ENCODE data around the gene TUBGCP6. TPM values are rescaled to one million over a fixed set of nuclear protein-coding genes. Genes with fewer than 3 reads are reported as not detected.
"Not testable (repeated sequence)": the region's sequence is repeated elsewhere in the genome, so short reads cannot be mapped to it uniquely, and the experiment has no call there.

Gene TUBGCP6
- total RNA-seq, 2 experiments from 2014 or later: 44.8 to 47.2 TPM

DNA sequence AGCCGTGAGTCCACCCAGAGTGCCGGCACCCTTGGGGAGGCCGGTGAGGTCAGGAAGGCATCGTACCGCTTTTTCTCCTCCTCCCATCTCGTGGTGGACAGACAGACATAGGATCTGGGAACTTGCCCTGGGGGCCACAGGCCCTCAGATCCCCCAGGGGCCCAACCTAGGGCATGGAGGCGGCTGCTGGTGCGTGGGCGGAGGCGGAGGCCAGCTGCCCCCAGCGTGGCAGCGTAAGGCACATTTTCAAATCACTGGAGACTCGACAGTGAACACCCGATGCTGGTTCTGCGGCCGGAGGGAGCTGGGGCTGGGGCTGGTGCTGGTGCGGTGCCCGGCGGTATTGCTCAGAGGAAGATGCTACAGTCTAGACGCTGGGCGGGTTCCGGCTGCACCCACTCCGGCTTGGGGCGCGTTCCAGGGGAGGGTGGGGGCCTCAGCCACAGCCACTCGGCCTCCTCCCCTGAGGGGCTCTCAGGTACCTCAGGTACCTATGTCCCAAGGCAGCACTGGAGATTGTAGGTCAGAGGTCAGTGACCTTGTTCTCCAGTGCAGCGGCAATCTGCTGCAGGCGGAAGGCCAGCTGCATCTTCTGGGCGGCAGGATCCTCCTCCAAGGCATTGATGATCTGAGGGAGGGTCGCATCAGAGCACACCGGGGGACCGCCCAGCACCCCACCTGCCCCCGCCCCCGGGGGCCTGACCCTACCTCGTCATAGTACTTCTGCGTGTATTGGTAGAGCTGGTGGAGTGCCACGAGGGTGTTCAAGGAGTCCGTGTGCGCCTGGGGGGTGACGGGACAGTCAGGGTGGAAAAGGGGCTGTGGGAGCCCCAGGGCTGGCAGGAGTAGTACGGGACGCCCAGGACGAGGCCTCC is 30.6 kb upstream of the TUBGCP6 start:
- no peak for DNase-seq
- ChIA-PET CTCF (interaction anchor here (0.6 to 2.7 kb wide), 10 partner anchors 18 to 435 kb away, joined by 3 to 27 read pairs (median 6); partner anchors contain the start of gene DENND6B), POLR2A (no interaction called here)
- Mint-ChIP-seq H3K4me3 (no peak overlapping the region), H3K27ac (no peak overlapping the region), H3K36me3 (ENCODE audit: low read depth) (no peaks in the 10 kb centered on the region), H3K27me3 (peaks cover 9% of the 10 kb centered on the region), H3K4me1 (ENCODE audit: low read depth) (peaks cover 2% of the 10 kb centered on the region), H3K9me3 (no peaks in the 10 kb centered on the region)
- TF ChIP-seq, protein P1, sequence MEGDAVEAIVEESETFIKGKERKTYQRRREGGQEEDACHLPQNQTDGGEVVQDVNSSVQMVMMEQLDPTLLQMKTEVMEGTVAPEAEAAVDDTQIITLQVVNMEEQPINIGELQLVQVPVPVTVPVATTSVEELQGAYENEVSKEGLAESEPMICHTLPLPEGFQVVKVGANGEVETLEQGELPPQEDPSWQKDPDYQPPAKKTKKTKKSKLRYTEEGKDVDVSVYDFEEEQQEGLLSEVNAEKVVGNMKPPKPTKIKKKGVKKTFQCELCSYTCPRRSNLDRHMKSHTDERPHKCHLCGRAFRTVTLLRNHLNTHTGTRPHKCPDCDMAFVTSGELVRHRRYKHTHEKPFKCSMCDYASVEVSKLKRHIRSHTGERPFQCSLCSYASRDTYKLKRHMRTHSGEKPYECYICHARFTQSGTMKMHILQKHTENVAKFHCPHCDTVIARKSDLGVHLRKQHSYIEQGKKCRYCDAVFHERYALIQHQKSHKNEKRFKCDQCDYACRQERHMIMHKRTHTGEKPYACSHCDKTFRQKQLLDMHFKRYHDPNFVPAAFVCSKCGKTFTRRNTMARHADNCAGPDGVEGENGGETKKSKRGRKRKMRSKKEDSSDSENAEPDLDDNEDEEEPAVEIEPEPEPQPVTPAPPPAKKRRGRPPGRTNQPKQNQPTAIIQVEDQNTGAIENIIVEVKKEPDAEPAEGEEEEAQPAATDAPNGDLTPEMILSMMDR (IDR thresholded peaks at IDR 0.05): no peak
- intact Hi-C loops (cut with micrococcal nuclease): loop anchor here (5.0 kb wide), 1 partner anchor 52 kb away; the partner anchor contains the start of gene DENND6B
- no peak for ATAC-seq

DNA sequence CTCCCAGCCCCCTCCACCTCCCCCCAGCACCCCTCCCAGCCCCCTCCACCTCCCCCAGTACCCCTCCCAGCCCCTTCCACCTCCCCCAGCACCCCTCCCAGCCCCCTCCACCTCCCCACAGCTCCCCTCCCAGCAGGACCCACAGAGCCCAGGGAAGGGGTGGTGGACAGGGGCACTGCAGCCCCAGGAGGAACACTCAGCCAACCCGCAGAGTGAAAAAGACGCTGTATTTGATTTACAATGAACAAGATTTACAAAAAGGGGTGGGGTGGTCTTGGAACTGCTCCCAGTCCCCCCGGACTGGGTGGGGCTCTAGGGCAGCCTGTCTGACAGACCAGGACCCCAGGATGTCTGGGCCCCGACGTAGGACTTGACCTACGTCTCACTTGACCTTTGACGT is 29.9 kb upstream of the TUBGCP6 start:
- H3K4me3 Mint-ChIP-seq: no peak overlapping the region
- peaks cover 9% of the 10 kb centered on the region for H3K27me3 Mint-ChIP-seq
- DNase-seq (no peak), ATAC-seq (no peak)
- TF ChIP-seq, protein P1 (IDR thresholded peaks at IDR 0.05): no peak
- no peaks in the 10 kb centered on the region for H3K9me3 Mint-ChIP-seq
- H3K36me3 Mint-ChIP-seq (ENCODE audit: low read depth): no peaks in the 10 kb centered on the region
- ChIA-PET POLR2A (no interaction called here), CTCF (interaction anchor here (0.7 to 6.1 kb wide), 4 partner anchors 30 to 67 kb away, joined by 3 to 44 read pairs (median 24); partner anchors contain the start of gene DENND6B)
- H3K4me1 Mint-ChIP-seq (ENCODE audit: low read depth): peaks cover 2% of the 10 kb centered on the region
- no peak overlapping the region for H3K27ac Mint-ChIP-seq
- intact Hi-C loops (cut with micrococcal nuclease): loop anchor here (5.0 kb wide), 2 partner anchors 53 to 68 kb away; partner anchors contain the start of genes DENND6B and PPP6R2

- peaks cover 9% of the 10 kb centered on the region for H3K27me3 Mint-ChIP-seq
- POLR2A ChIA-PET: no interaction called here
These were observed 29.5 kb upstream of the TUBGCP6 start for GRCh38 chr22:50274311-50274710.

DNA sequence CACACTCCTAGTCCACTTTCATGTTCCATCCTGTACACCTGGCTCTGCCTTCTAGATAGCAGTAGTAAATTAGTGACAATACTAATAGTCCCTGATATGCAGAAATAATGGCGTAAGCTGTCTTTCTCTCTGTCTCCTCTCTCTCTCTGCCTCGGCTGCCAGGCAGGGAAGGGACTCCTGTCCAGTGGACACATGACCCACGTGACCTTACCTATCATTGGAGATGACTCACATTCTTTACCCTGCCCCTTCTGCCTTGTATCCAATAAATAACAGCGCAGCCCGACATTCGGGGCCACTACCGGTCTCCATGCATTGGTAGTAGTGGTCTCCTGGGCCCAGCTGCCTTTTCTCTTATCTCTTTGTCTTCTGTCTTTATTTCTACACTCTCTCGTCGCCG is 29.0 kb upstream of the TUBGCP6 start:
- ATAC-seq; H3K4me1 Mint-ChIP-seq (ENCODE audit: low read depth); H3K9me3 Mint-ChIP-seq; H3K36me3 Mint-ChIP-seq (ENCODE audit: low read depth); H3K4me3 Mint-ChIP-seq; H3K27ac Mint-ChIP-seq; H3K27me3 Mint-ChIP-seq; POLR2A ChIA-PET; DNase-seq: not testable (repeated sequence)
- intact Hi-C loops (cut with micrococcal nuclease): loop anchor here (5.0 kb wide), 1 partner anchor 69 kb away; the partner anchor contains the start of gene PPP6R2
- CTCF ChIA-PET: interaction anchor here (1.0 to 6.1 kb wide), 4 partner anchors 31 to 347 kb away, joined by 3 to 44 read pairs (median 4); partner anchors contain the start of gene DENND6B

More at GRCh38 chr22:50274311-50274710, 29.5 kb upstream of the TUBGCP6 start:
- Mint-ChIP-seq H3K36me3 (ENCODE audit: low read depth) (no peaks in the 10 kb centered on the region), H3K4me3 (no peak overlapping the region), H3K9me3 (no peaks in the 10 kb centered on the region), H3K27ac (no peak overlapping the region), H3K4me1 (ENCODE audit: low read depth) (peaks cover 4% of the 10 kb centered on the region)
- peak; percentile 20 for ATAC-seq
- intact Hi-C loops (cut with micrococcal nuclease): loop anchor here (5.0 kb wide), 1 partner anchor 68 kb away; the partner anchor contains the start of gene PPP6R2
- CTCF ChIA-PET: interaction anchor here (0.7 to 6.1 kb wide), 4 partner anchors 30 to 67 kb away, joined by 3 to 44 read pairs (median 13); partner anchors contain the start of gene DENND6B
- TF ChIP-seq, protein P1 (IDR thresholded peaks at IDR 0.05): no peak
- DNase-seq: peak; percentile 69

DNA sequence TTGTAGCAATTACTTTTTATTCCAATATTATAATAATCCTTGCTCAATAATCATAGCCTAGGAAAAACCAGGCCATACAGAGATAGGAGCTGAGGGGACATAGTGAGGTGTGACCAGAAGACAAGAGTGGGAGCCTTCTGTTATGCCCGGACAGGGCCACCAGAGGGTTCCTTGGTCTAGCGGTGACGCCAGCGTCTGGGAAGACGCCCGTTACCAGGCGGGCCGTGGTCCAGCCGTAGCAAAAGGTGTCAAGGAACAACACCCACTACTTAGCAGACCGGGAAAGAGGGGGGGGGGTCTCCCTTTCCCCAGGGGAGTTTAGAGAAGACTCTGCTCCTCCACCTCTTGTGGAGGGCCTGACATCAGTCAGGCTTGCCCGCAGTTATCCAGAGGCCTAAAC is 28.5 kb upstream of the TUBGCP6 start:
- intact Hi-C loops (cut with micrococcal nuclease): loop anchor here (5.0 kb wide), 1 partner anchor 69 kb away; the partner anchor contains the start of gene PPP6R2
- not testable (repeated sequence) for H3K27me3 Mint-ChIP-seq
- POLR2A ChIA-PET: interaction anchor here (1.5 to 2.8 kb wide), 2 partner anchors 22 to 41 kb away, joined by 4 to 13 read pairs; partner anchors contain the start of gene HDAC10

More for the DNA sequence above, 28.5 kb upstream of the TUBGCP6 start:
- H3K36me3 Mint-ChIP-seq (ENCODE audit: low read depth); H3K4me1 Mint-ChIP-seq (ENCODE audit: low read depth); ATAC-seq; H3K9me3 Mint-ChIP-seq; H3K27ac Mint-ChIP-seq; H3K4me3 Mint-ChIP-seq; DNase-seq: not testable (repeated sequence)
- CTCF ChIA-PET: interaction anchor here (1.0 to 6.1 kb wide), 7 partner anchors 21 to 348 kb away, joined by 3 to 44 read pairs (median 5); partner anchors contain the start of genes DENND6B and HDAC10

All from activated CD8-positive, alpha-beta T cell treated with anti-CD3 and anti-CD28 coated beads for 36 hours (primary cell).